NCI-H2081 treated with DMSO at 0.1 percent for 48 hours (cell line): ENCODE data around the gene SMYD3.
"Not testable (repeated sequence)": the region's sequence is repeated elsewhere in the genome, so short reads cannot be mapped to it uniquely, and the experiment has no call there.

ENCODE experiments used
- DNase-seq: peaks from one replicate; lab custom pipeline; 2025; lab: John Stamatoyannopoulos, UW

SMYD3 gene

GRCh38 chr1:245715291-245715701 is 791.8 kb downstream of the SMYD3 start:
- no peak for DNase-seq

- not testable (repeated sequence) for DNase-seq
Observed at GRCh38 chr1:245714027-245714426, 793.1 kb downstream of the SMYD3 start.

DNA sequence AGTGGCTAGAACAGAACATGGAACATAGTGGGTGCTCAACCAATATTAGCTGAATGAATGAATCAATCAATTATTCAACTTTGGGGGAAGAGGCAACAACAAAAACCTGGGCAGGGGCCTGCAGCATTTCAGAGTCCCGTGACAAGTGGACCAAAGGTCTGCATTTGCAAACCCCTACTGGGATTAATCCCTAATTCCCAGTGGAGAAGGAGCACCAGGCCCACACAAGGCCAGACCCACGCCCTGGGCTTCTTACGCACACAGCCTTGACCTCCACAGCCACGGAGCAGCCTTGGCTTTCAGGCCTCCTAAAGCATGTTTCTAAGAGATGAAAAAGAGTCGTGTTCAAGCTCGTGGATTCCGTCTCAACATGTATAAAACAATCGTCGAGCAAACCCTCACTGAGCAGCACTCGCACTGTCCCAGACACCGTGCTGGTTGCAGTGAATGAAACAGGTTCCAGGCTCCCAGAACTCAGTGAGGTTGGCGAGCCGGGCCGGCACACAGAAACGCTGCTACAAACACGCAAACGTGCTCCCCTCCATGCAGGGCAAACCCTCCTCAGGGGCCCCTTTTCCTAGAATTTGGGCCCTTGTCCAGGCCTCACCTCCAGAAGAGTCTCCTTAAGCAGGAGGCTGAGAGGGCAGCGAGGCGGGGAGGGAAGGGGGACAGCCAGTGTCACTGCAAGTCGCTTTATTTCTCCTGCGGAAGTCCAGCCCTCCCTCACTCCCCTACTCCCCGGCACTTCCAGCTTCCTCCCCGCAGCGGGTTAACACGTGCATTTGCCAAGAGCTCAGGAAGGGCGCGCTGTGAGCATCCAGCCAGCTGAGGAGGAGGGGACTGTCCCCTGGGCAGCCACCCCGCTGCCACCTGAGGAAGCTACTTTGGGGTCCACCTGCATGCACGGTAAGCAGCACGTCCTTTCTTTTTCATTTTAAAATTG is 795.8 kb downstream of the SMYD3 start:
- DNase-seq: no peak

DNA sequence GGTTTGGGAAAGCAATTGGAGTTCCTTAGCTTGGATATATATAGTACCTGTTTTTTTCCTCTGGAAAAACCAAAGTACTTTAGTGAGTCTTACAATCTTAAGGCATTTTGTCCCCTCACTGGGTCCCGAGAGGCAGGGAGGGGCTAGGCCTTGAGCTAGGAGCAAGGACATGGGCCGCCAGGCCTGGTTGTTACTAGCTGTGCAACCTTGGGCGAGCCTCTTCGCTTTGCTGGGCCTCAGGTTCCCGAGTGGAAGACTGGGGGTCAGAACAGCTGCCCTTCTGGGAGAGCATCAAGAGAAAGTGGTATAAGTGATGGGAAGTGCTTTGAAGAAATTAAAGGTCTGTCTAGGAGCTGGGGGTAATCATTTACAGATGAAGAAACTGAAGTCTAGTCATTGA is 799.1 kb downstream of the SMYD3 start:
- DNase-seq: no peak

DNA sequence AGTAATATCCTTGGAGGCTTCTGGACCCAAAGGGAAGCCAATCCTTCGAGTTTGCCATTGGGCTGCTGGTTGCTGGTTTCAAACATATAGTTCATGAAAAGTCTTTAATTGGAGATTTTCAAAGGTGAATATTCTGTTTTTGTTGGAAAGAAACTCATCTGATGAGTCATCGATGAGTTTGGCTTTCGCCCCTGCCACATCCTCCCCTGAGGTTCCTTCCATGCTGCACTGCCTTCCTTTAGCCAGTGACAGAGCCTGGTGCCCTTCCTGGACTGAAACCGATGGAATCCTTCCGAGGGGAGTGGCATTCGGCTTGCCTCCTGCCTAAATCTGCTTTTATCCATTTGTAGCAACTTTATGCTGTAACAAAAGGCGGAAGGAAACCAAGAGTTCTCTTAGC is 802.3 kb downstream of the SMYD3 start:
- DNase-seq: no peak

DNA sequence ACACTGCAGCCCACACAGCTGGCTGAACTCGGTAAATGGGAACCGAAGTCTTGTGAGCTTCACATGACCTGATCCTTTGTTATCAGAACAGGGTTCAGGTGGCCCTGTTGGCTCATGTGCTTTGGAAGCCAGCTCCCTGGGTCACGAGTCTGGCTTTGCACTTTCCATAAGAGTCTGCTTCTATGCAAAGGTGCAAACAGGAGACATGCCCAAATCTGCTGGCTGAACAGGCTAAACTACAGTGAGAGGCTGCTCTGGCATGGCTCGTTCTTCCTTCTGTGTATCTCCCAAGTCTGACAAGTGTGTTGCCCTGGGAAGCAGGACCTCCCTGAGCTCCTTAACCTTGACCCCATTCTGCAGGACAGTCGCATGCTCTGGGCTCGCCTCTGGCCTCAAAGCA is 802.7 kb downstream of the SMYD3 start:
- no peak for DNase-seq

- DNase-seq: no peak
Observed at GRCh38 chr1:245702346-245702745, 804.7 kb downstream of the SMYD3 start.

- DNase-seq: no peak
Observed at GRCh38 chr1:245701631-245702030, 805.4 kb downstream of the SMYD3 start.

DNA sequence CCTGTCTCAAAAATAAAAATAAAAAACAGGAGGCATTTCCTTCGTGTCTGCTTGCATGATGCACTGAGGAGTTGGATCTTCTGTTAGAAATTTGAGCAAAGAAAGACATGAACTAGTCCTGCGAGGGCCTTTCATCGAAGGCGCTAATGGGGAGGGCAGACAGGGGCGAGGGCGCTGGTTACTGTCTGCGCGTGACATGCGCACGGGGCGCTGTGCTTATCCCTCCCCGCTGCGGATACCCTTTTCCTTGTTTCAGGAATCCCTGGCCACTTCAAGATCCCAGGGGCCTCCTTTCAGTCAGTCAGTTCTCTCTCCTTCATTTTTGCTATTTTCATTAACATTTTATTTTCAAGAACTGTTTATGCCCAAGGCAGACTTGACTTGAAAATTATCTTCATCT is 806.4 kb downstream of the SMYD3 start:
- DNase-seq: no peak
